ENCODE measurements around the gene ABHD13. TPM values are rescaled to one million over a fixed set of nuclear protein-coding genes. Genes with fewer than 3 reads are reported as not detected.

Gene ABHD13
- total RNA-seq, 2 donors from 2014 or later, result 8.0 to 10.2 TPM

DNA sequence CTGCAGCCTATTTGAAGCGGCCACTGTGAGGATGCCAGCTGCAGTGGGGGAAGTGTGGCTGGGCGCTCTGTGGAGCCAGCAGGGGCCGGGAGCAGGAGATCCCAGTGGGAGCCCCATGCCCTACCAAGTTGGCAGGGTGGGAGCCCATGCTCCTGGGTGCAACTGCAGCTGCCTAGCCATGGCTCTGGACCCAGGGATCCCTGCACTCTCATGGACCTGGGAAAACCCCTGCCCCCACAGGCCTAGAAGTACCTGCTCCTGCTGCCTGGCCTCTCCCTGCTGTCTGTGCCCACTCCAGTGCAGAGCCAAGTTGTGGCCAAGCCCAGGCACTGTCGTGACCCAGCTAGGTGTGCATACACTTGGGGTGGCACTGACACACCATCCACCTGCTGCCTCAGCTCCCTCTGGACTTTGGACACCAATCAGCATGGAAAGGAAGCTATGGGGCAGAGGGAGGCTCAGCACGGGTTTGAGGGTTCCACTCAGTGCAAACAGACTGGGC lies 23.7 kb upstream of the ABHD13 start:
- Mint-ChIP-seq H3K4me1 (peaks cover 15% of the 10 kb centered on the region), H3K36me3 (ENCODE audit: low read depth) (no peaks in the 10 kb centered on the region), H3K9me3 (peaks cover 26% of the 10 kb centered on the region), H3K4me3 (no peak overlapping the region), H3K27ac (no peak overlapping the region), H3K27me3 (ENCODE audit: insufficient read depth) (no peaks in the 10 kb centered on the region)
- no peak for DNase-seq
- 88% methylated on average over 5 of the region's 5 CpGs; no CpG with 5 or more reads in 1 of the 2 experiments for WGBS, 2 experiments (ENCODE audit: insufficient coverage in 1 of 2, insufficient read length in 1 of 2)
- Histone ChIP-seq H3K9ac (ENCODE audit: extremely low read depth, low read length, poor library complexity, severe bottlenecking) (no peak overlapping the region), H3K36me3 (ENCODE audit: control insufficient read depth, insufficient read depth, low read length) (no peaks in the 10 kb centered on the region), H3K9me3 (ENCODE audit: control insufficient read depth, low read length) (peaks cover 40% of the 10 kb centered on the region), H3K4me1 (ENCODE audit: control insufficient read depth, insufficient read depth, low read length) (peaks cover 5% of the 10 kb centered on the region), H3K27me3 (ENCODE audit: control insufficient read depth, insufficient read depth, low read length, poor library complexity, severe bottlenecking) (no peaks in the 10 kb centered on the region), H3K4me3 (ENCODE audit: low read length) (no peak overlapping the region), H3K27ac (ENCODE audit: low read depth, low read length) (no peak overlapping the region)
- TF ChIP-seq, protein P1, sequence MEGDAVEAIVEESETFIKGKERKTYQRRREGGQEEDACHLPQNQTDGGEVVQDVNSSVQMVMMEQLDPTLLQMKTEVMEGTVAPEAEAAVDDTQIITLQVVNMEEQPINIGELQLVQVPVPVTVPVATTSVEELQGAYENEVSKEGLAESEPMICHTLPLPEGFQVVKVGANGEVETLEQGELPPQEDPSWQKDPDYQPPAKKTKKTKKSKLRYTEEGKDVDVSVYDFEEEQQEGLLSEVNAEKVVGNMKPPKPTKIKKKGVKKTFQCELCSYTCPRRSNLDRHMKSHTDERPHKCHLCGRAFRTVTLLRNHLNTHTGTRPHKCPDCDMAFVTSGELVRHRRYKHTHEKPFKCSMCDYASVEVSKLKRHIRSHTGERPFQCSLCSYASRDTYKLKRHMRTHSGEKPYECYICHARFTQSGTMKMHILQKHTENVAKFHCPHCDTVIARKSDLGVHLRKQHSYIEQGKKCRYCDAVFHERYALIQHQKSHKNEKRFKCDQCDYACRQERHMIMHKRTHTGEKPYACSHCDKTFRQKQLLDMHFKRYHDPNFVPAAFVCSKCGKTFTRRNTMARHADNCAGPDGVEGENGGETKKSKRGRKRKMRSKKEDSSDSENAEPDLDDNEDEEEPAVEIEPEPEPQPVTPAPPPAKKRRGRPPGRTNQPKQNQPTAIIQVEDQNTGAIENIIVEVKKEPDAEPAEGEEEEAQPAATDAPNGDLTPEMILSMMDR (conservative IDR thresholded peaks at IDR 0.05), result no peak

DNA sequence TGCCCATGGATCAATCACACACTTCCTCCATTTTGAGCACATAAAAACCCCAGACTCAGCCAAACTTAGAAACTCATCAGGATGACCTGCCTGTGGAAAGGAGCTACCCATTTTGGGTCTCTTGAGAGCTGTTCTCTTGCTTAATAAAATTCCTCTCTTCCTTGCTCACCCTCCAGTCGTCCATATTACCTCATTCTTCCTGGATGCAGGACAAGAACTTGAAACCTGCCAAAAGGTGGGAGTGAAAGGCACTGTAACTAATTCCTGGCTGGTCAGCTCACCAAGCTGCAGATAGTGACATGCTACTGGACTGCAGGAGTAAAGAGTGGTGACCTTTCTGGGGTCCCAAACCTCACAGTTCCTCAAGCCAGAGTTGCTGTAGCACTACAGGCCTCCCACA lies 23.0 kb upstream of the ABHD13 start:
- no peaks in the 10 kb centered on the region for H3K36me3 Mint-ChIP-seq (ENCODE audit: low read depth)
- TF ChIP-seq, protein P1 (conservative IDR thresholded peaks at IDR 0.05), result no peak
- no peaks in the 10 kb centered on the region for H3K27me3 Mint-ChIP-seq (ENCODE audit: insufficient read depth)
- Histone ChIP-seq H3K9ac (ENCODE audit: extremely low read depth, low read length, poor library complexity, severe bottlenecking) (no peak overlapping the region), H3K27ac (ENCODE audit: low read depth, low read length) (no peak overlapping the region), H3K36me3 (ENCODE audit: control insufficient read depth, insufficient read depth, low read length) (no peaks in the 10 kb centered on the region), H3K4me3 (ENCODE audit: low read length) (no peak overlapping the region), H3K27me3 (ENCODE audit: control insufficient read depth, insufficient read depth, low read length, poor library complexity, severe bottlenecking) (no peaks in the 10 kb centered on the region), H3K9me3 (ENCODE audit: control insufficient read depth, low read length) (peaks cover 40% of the 10 kb centered on the region), H3K4me1 (ENCODE audit: control insufficient read depth, insufficient read depth, low read length) (peaks cover 5% of the 10 kb centered on the region)
- peaks cover 20% of the 10 kb centered on the region for H3K9me3 Mint-ChIP-seq
- H3K4me3 Mint-ChIP-seq, result no peak overlapping the region
- H3K4me1 Mint-ChIP-seq, result peaks cover 15% of the 10 kb centered on the region
- 100% methylated on average over 1 of the region's 1 CpG; no CpG with 5 or more reads in 1 of the 2 experiments for WGBS, 2 experiments (ENCODE audit: insufficient coverage in 1 of 2, insufficient read length in 1 of 2)
- H3K27ac Mint-ChIP-seq, result no peak overlapping the region
- DNase-seq, result no peak

DNA sequence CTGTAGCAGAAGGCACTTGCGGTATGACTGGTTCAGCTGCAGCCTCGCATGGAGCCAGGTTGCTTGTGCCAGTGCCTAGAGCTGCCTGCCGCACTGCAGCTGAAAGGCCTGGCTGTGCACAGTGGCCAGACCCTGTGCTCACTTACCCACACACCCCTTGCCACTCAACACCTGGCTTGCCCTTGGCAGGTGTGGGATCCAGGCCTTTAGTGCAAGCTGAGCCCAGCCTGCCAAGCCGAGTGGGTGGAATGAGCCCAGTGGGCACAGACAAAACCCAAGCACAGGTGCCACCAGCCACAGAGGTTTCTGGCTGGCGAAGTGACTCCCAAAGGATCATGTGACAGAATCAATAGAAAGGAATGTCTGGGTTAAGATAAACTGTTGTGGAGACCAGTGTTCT lies 22.3 kb upstream of the ABHD13 start:
- Mint-ChIP-seq H3K27me3 (ENCODE audit: insufficient read depth) (no peaks in the 10 kb centered on the region), H3K9me3 (peaks cover 18% of the 10 kb centered on the region), H3K36me3 (ENCODE audit: low read depth) (no peaks in the 10 kb centered on the region), H3K4me3 (no peak overlapping the region), H3K27ac (no peak overlapping the region), H3K4me1 (peaks cover 15% of the 10 kb centered on the region)
- TF ChIP-seq, protein P1 (conservative IDR thresholded peaks at IDR 0.05), result no peak
- Histone ChIP-seq H3K4me3 (ENCODE audit: low read length) (no peak overlapping the region), H3K9me3 (ENCODE audit: control insufficient read depth, low read length) (peaks cover 40% of the 10 kb centered on the region), H3K36me3 (ENCODE audit: control insufficient read depth, insufficient read depth, low read length) (no peaks in the 10 kb centered on the region), H3K27me3 (ENCODE audit: control insufficient read depth, insufficient read depth, low read length, poor library complexity, severe bottlenecking) (no peaks in the 10 kb centered on the region), H3K9ac (ENCODE audit: extremely low read depth, low read length, poor library complexity, severe bottlenecking) (no peak overlapping the region), H3K4me1 (ENCODE audit: control insufficient read depth, insufficient read depth, low read length) (peaks cover 5% of the 10 kb centered on the region), H3K27ac (ENCODE audit: low read depth, low read length) (no peak overlapping the region)
- no peak for DNase-seq
- 85 to 100% methylated on average over 1 to 5 of the region's 5 CpGs for WGBS, 2 experiments (ENCODE audit: insufficient coverage in 1 of 2, insufficient read length in 1 of 2)

Measured in endodermal cell (in vitro differentiated cells).